Ovary (tissue), 9 donors: ENCODE data around the gene CSAG3. TPM values are rescaled to one million over a fixed set of nuclear protein-coding genes. Genes with fewer than 3 reads are reported as not detected.
"Not testable (repeated sequence)": the region's sequence is repeated elsewhere in the genome, so short reads cannot be mapped to it uniquely, and the experiment has no call there.

Experiments
- DNase-seq, 5 donors: peaks; one replicate each; pipeline ENCODE4 v3.0.0-alpha.2; 2019 to 2020
- H3K27ac ChIP-seq, 2 donors: fragments of 200-600 bp; one replicate each; pipeline versions ENCODE4 v1.5.1 to v1.8.0; 2019 to 2022
- H3K27me3 ChIP-seq: fragments of 200-600 bp; one replicate; pipeline ENCODE4 v1.8.0; 2022
- H3K36me3 ChIP-seq: fragments of 200-600 bp; sonication (generic); one replicate; pipeline ENCODE4 v1.5.1; 2019
- H3K4me1 ChIP-seq: one replicate; pipeline ENCODE4 v1.8.1; 2013; ENCODE audit warnings: mild to moderate bottlenecking, moderate library complexity; ENCODE audit not compliant: insufficient read depth
- H3K4me3 ChIP-seq: fragments of 200-600 bp; sonication (generic); one replicate; pipeline ENCODE4 v1.5.1; 2017
- H3K9me3 ChIP-seq, 2 donors: fragments of 200-600 bp in 1 of 2; sonication (generic) in 1 of 2; one replicate each; pipeline versions ENCODE4 v1.5.1 to v1.8.1; 2013 to 2019; ENCODE audit warnings: mild to moderate bottlenecking in 1 of 2, moderate library complexity in 1 of 2
- CTCF ChIP-seq, 3 donors: fragments of 450-650 bp in 2 of 3; fragments of 200-600 bp in 1 of 3; IDR thresholded peaks; one replicate each; pipeline versions ENCODE4 v1.5.1 to v1.8.0; 2016 to 2022; ENCODE audit warnings: antibody characterized with exemption in 3 of 3, mild to moderate bottlenecking in 1 of 3
- EP300 ChIP-seq: sonication (generic); formaldehyde crosslinking; IDR thresholded peaks from one replicate; pipeline ENCODE4 v1.6.1; 2017; ENCODE audit warnings: antibody characterized with exemption
- POLR2A ChIP-seq: fragments of 450-650 bp; IDR thresholded peaks from one replicate; pipeline ENCODE4 v1.6.1; 2017; ENCODE audit warnings: antibody characterized with exemption, mild to moderate bottlenecking, moderate library complexity
- WGBS, 3 donors: extraction: QIAGEN DNeasy Blood & Tissue Kit in 1 of 3; methylation state at CpG; one replicate each; pipeline versions ENCODE4 v1.1.5 to v1.1.7; 2013 to 2017; 5-methylcytosine and 5-hydroxymethylcytosine counted together
- intact Hi-C, 4 donors: fragments of 100-400 bp; cut with DNase I; formaldehyde crosslinking; loops; one replicate each; pipeline versions ENCODE4 v1.11.0 to v1.15.1; 2022 to 2023
- polyA plus RNA-seq, 2 donors: library from polyadenylated mRNA; stranded (reverse); fragments of 200-250 nt in 1 of 2; fragments of 350-450 nt in 1 of 2; fragmentation: Illumina TruSeq in 1 of 2; extraction: RNeasy Lipid Tissue Mini Kit (QIAGEN cat#74804) in 1 of 2; gene quantifications; one replicate each; pipeline ENCODE4 v1.2.3, GENCODE V29; 2013 to 2014
- total RNA-seq, 7 donors: library from RNA; depleted of rRNA in 2 of 7; stranded (reverse); fragments of >200 nt in 2 of 7; fragmentation: NEBNext Ultra II Directional in 3 of 7; extraction: Animal tissue kit (Norgen Biotek cat#: 25700) in 3 of 7; gene quantifications; one replicate each; pipeline versions ENCODE4 v1.1.0 to v1.2.4, GENCODE V29; 2016 to 2023
- donor health status: DM: no; HTN: no; CAD: no; lungs with moderate emphysema.
- donor health status: DM: no; HTN: no; CAD: no.
- donor health status: Bipolar disorder and iron deficiency.
- donor health status: DM: yes; HTN: yes; CAD: no.
- donor health status: DM: no; HTN: no; CAD: no.
- donor health status: DM: yes; HTN: yes; CAD: no.

CSAG3 gene
- total and polyA plus RNA-seq, 9 donors = not detected

DNA sequence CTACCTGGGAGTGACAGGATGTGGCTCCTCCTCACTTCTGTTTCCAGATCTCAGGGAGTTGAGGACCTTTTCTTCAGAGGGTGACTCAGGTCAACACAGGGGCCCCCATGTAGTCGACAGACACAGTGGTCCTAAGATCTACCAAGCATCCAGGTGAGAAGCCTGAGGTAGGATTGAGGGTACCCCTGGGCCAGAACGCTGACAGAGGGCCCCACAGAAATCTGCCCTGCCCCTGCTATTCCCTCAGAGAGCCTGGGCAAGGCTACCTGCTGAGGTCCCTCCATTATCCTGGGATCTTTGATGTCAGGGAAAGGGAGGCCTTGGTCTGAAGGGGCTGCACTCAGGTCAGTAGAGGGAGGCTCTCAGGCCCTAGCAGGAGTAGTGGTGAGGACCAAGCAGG lies 23.9 kb upstream of the CSAG3 start:
- peak in 1 of 5 donors; percentile 9 for DNase-seq
- no peak overlapping the region for H3K4me3 ChIP-seq
- no peaks in the 10 kb centered on the region for H3K27me3 ChIP-seq
- no peaks in the 10 kb centered on the region for H3K4me1 ChIP-seq
- 45 to 71% (median 55%) methylated on average over 2 of the region's 2 CpGs for WGBS, 3 donors
- no peak overlapping the region for H3K27ac ChIP-seq
- TF ChIP-seq CTCF (IDR thresholded peaks at IDR 0.05) (no peak), POLR2A (no peak), EP300 (no peak)
- intact Hi-C loops = no loop called here
- H3K36me3 ChIP-seq = no peaks in the 10 kb centered on the region
- H3K9me3 ChIP-seq = no peaks in the 10 kb centered on the region

DNA sequence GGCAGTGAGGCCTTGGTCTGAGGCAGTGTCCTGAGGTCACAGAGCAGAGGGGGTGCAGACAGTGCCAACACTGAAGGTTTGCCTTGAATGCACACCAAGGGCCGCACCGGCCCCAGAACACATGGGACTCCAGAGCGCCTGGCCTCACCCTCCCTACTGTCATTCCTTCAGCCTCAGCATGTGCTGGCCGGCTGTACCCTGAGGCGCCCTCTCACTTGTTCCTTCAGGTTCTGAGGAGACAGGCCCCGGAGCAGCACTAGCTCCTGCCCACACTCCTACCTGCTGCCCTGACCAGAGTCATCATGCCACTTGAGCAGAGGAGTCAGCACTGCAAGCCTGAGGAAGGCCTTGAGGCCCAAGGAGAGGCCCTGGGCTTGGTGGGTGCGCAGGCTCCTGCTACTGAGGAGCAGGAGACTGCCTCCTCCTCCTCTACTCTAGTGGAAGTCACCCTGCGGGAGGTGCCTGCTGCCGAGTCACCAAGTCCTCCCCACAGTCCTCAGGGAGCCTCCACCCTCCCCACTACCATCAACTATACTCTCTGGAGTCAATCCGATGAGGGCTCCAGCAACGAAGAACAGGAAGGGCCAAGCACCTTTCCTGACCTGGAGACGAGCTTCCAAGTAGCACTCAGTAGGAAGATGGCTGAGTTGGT lies 23.0 kb upstream of the CSAG3 start:
- H3K27me3 ChIP-seq = no peaks in the 10 kb centered on the region
- H3K9me3 ChIP-seq = no peaks in the 10 kb centered on the region
- no peaks in the 10 kb centered on the region for H3K36me3 ChIP-seq
- H3K4me3 ChIP-seq = no peak overlapping the region
- no peak overlapping the region for H3K27ac ChIP-seq
- TF ChIP-seq EP300 = no peak
- no peak for TF ChIP-seq CTCF (IDR thresholded peaks at IDR 0.05)
- TF ChIP-seq POLR2A = no peak
- peak in 1 of 5 donors; percentile 7 for DNase-seq
- intact Hi-C loops = no loop called here
- no peaks in the 10 kb centered on the region for H3K4me1 ChIP-seq
- whole genome bisulfite sequencing, 3 donors = 83 to 89% (median 84%) methylated on average over 10 to 12 of the region's 12 CpGs

GRCh38 chrX:152736528-152736927 lies 22.5 kb upstream of the CSAG3 start:
- intact Hi-C loops, H3K27me3 ChIP-seq, H3K9me3 ChIP-seq: not testable (repeated sequence)

GRCh38 chrX:152738560-152738959 lies 20.5 kb upstream of the CSAG3 start:
- DNase-seq = no peak
- H3K27me3 ChIP-seq = no peaks in the 10 kb centered on the region
- no peaks in the 10 kb centered on the region for H3K36me3 ChIP-seq
- no peaks in the 10 kb centered on the region for H3K4me1 ChIP-seq
- no peaks in the 10 kb centered on the region for H3K9me3 ChIP-seq
- H3K27ac ChIP-seq = no peak overlapping the region
- intact Hi-C loops = no loop called here
- H3K4me3 ChIP-seq = no peak overlapping the region
- no peak for TF ChIP-seq EP300
- TF ChIP-seq CTCF (IDR thresholded peaks at IDR 0.05) = no peak
- no peak for TF ChIP-seq POLR2A
- 70 to 78% (median 73%) methylated on average over 5 of the region's 5 CpGs for WGBS, 3 donors

More at GRCh38 chrX:152736528-152736927, 22.5 kb upstream of the CSAG3 start:
- not testable (repeated sequence) for H3K27ac ChIP-seq, H3K4me1 ChIP-seq, H3K4me3 ChIP-seq, H3K36me3 ChIP-seq
- WGBS, 3 donors = 73 to 83% (median 80%) methylated on average over 12 of the region's 12 CpGs
- peak in 1 of 5 donors; percentile 1 for DNase-seq

- H3K4me1 ChIP-seq, intact Hi-C loops, H3K36me3 ChIP-seq, H3K27me3 ChIP-seq, H3K27ac ChIP-seq, DNase-seq, H3K9me3 ChIP-seq, H3K4me3 ChIP-seq: not testable (repeated sequence)
- no CpG with 5 or more reads among the region's 35 CpGs for WGBS, 3 donors
Measured at GRCh38 chrX:152753686-152754650, 5.0 kb upstream of the CSAG3 start, which contains the start of gene MAGEA2. TSS of gene MAGEA2 (minus strand) at chrX:152753842. CDS start at chrX:152751363, 2,479 bp downstream.

- H3K36me3 ChIP-seq, H3K4me3 ChIP-seq, H3K27ac ChIP-seq, intact Hi-C loops, H3K4me1 ChIP-seq, H3K9me3 ChIP-seq, H3K27me3 ChIP-seq, DNase-seq: not testable (repeated sequence)
- WGBS, 3 donors = no CpG with 5 or more reads among the region's 5 CpGs
Measured at GRCh38 chrX:152754871-152755270, 4.1 kb upstream of the CSAG3 start.

DNA sequence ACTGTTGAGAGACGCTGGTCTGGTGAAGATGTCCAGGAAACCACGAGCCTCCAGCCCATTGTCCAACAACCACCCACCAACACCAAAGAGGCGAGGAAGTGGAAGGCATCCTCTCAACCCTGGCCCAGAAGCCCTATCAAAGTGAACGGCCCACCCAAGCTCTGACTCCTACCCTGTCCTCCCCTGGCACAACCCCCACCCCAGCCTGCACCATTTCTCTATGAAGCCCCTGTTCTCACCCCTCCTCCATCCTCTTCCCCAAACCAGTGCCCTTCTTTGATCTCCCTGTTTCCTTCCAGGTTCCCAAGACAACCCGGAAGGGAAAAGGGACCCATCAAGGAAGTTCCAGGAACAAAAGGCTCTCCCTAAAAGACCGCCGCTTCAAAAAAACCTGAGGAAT lies 526 bp downstream of the CSAG3 start:
- H3K4me3 ChIP-seq, H3K27me3 ChIP-seq, H3K4me1 ChIP-seq, intact Hi-C loops, H3K36me3 ChIP-seq, H3K9me3 ChIP-seq, H3K27ac ChIP-seq, DNase-seq: not testable (repeated sequence)
- 70 to 77% (median 72%) methylated on average over 5 to 6 of the region's 7 CpGs for WGBS, 3 donors

- WGBS, 3 donors = 80% methylated on average over 3 of the region's 7 CpGs; no CpG with 5 or more reads in 2 of the 3 donors
- H3K9me3 ChIP-seq, H3K36me3 ChIP-seq, intact Hi-C loops, H3K27ac ChIP-seq, DNase-seq, H3K27me3 ChIP-seq, H3K4me3 ChIP-seq, H3K4me1 ChIP-seq: not testable (repeated sequence)
Measured at GRCh38 chrX:152761582-152761981, 2.6 kb downstream of the CSAG3 start.
